ENCODE results near the gene HNRNPLL. TPM values are rescaled to one million over a fixed set of nuclear protein-coding genes. Genes with fewer than 3 reads are reported as not detected.

Gene HNRNPLL
- total and polyA plus RNA-seq, 2 of the 8 experiments (the other 6 are each of a cell fraction or from before 2014, with no cell fraction given) = 18.6 to 69.3 TPM

DNA sequence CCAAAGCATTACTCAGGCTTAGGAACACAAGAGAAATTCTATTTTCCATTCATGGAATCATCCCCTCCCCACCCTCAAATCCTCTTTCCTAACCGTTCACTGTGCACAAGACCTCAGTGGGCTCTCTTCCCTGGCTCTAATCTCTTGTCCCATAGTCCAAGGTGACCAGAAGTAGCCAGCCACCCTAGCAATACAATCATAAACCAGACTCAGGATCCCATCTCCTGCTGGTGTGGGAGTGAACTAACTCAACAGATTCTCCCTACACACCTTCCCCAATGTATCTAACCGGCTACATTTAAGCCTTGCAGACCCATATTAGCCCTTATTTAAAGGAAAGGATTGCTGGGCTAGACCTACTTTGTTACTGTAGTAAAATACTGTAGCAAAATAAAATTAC lies 45.5 kb downstream of the HNRNPLL start:
- H3K79me2 ChIP-seq (ENCODE audit: control insufficient read depth in 1 of 2, insufficient read depth in 2 of 2, low read length in 2 of 2) = no peaks in the 10 kb centered on the region
- FAIRE-seq (no peak), DNase-seq (ENCODE audit: low read depth in 1 of 2, low spot score in 2 of 2) (no peak)
- no peak overlapping the region for H3K4ac ChIP-seq (replicated peaks; ENCODE audit: insufficient read length, low read depth, low read length)
- H3K23ac ChIP-seq (ENCODE audit: insufficient read length) = no peak overlapping the region
- H3K9ac ChIP-seq (replicated peaks in 1 of 4; ENCODE audit: extremely low read depth in 1 of 4, low read depth in 3 of 4, low read length in 3 of 4) = no peak overlapping the region
- peaks cover 0 to 22% (median 3%) of the 10 kb centered on the region in 4 experiments; a peak in 3 of 8 replicates for H3K36me3 ChIP-seq (ENCODE audit: control insufficient read depth in 2 of 4, insufficient read depth in 4 of 4, low read length in 3 of 4)
- ChIA-PET POLR2A (ENCODE audit: partially characterized antibody) (interaction anchor here (1.0 to 2.5 kb wide), 7 partner anchors 11 to 194 kb away, joined by 3 to 11 read pairs (median 4); partner anchors contain the start of genes HNRNPLL and SRSF7), CTCF (ENCODE audit: partially characterized antibody) (interaction anchor here (0.5 to 5.9 kb wide), 13 partner anchors 8 to 283 kb away, joined by 3 to 38 read pairs (median 4); no protein-coding TSS in a partner anchor)
- no peak overlapping the region for H2AFZ ChIP-seq (ENCODE audit: low read length)
- H3K79me1 ChIP-seq (ENCODE audit: low read depth, low read length) = no peaks in the 10 kb centered on the region
- H2BK12ac ChIP-seq (ENCODE audit: low read depth, low read length) = no peak overlapping the region
- no peak overlapping the region for H4K5ac ChIP-seq (ENCODE audit: insufficient read length, low read depth, low read length)
- no peak overlapping the region for H2AK5ac ChIP-seq (ENCODE audit: low read depth, low read length)
- H2BK120ac ChIP-seq (replicated peaks; ENCODE audit: low read depth, low read length) = no peak overlapping the region
- H4K8ac ChIP-seq (ENCODE audit: extremely low read depth, insufficient read depth, low read length) = 0 out of 2 replicates have a peak overlapping the region, but pooled peaks have one; percentile 14
- H4K91ac ChIP-seq (replicated peaks; ENCODE audit: insufficient read length, low read length) = no peak overlapping the region
- no peak overlapping the region for H2BK5ac ChIP-seq (ENCODE audit: low read depth, low read length)
- no peak overlapping the region for H3K4me2 ChIP-seq (ENCODE audit: insufficient read depth in 1 of 2, low read depth in 2 of 2, low read length in 2 of 2)
- H3K56ac ChIP-seq (replicated peaks; ENCODE audit: insufficient read length, low read depth, low read length) = no peak overlapping the region
- no peak overlapping the region for H3K4me3 ChIP-seq (ENCODE audit: extremely low read depth in 1 of 4, insufficient read depth in 2 of 4, low read depth in 3 of 4, low read length in 4 of 4)
- no peaks in the 10 kb centered on the region for H3K9me3 ChIP-seq (ENCODE audit: insufficient read depth in 2 of 2, low read depth in 1 of 2, low read length in 1 of 2)
- no peaks in the 10 kb centered on the region for H3K23me2 ChIP-seq (ENCODE audit: low read depth, low read length)
- no peaks in the 10 kb centered on the region for H4K20me1 ChIP-seq (replicated peaks in 1 of 2; ENCODE audit: control insufficient read depth in 1 of 2, insufficient read depth in 2 of 2, low read length in 2 of 2)
- no peaks in the 10 kb centered on the region for H3K27me3 ChIP-seq (replicated peaks in 1 of 4; ENCODE audit: control insufficient read depth in 3 of 4, extremely low read depth in 1 of 4, insufficient read depth in 3 of 4, low read length in 3 of 4)
- 86% methylated on average over 2 of the region's 2 CpGs; no CpG with 5 or more reads in 1 of the 2 experiments for WGBS, 2 experiments (ENCODE audit: extremely low coverage in 1 of 2, insufficient coverage in 1 of 2, insufficient read length in 1 of 2, insufficient replicate concordance in 2 of 2, low coverage in 1 of 2, low lambda C conversion rate in 2 of 2, missing lambda C conversion rate in 1 of 2)
- no peak overlapping the region for H2BK15ac ChIP-seq (ENCODE audit: low read length)
- no peak overlapping the region for H2BK20ac ChIP-seq (ENCODE audit: low read length)
- H3K18ac ChIP-seq (ENCODE audit: extremely low read depth, low read length) = no peak overlapping the region
- no peak overlapping the region for H3K14ac ChIP-seq (ENCODE audit: insufficient read length)
- peak overlapping the region; percentile 26; the same call in 1 of the 2 replicates for H3K27ac ChIP-seq (ENCODE audit: low read depth, low read length)
- no peaks in the 10 kb centered on the region for H3K4me1 ChIP-seq (replicated peaks in 1 of 4; ENCODE audit: control insufficient read depth in 3 of 4, insufficient read depth in 4 of 4, low read length in 3 of 4)
- TF ChIP-seq FOSL1 (IDR thresholded peaks at IDR 0.05; ENCODE audit: insufficient read depth, low read depth, low read length) (no peak), HDAC6 (IDR thresholded peaks at IDR 0.05; ENCODE audit: low read depth, low read length) (no peak), RAD21 (IDR thresholded peaks at IDR 0.05 in 1 of 2, conservative IDR thresholded peaks at IDR 0.05 in 1 of 2; ENCODE audit: low read depth in 2 of 2, low read length in 2 of 2) (no peak), TCF12 (IDR thresholded peaks at IDR 0.05; ENCODE audit: low read depth, low read length) (no peak), RBBP5 (IDR thresholded peaks at IDR 0.05; ENCODE audit: borderline replicate concordance, low read depth, low read length) (no peak), BRCA1 (IDR thresholded peaks at IDR 0.05; ENCODE audit: low read depth, low read length) (no peak), RNF2 (IDR thresholded peaks at IDR 0.05; ENCODE audit: borderline replicate concordance, low read depth, low read length, missing control alignments, poor library complexity, severe bottlenecking) (no peak)

Data from H1 (cell line).